Endothelial cell (in vitro differentiated cells): ENCODE results near the gene MFSD12. TPM values are rescaled to one million over a fixed set of nuclear protein-coding genes. Genes with fewer than 3 reads are reported as not detected.
"Not testable (repeated sequence)": the region's sequence is repeated elsewhere in the genome, so short reads cannot be mapped to it uniquely, and the experiment has no call there.

Experiments
- DNase-seq: peaks from one replicate; pipeline ENCODE4 v3.0.0; 2021; ENCODE audit warnings: low spot score
- H3K27ac Mint-ChIP-seq: one replicate; pipeline ENCODE4 v1.8.0; 2021; ENCODE audit warnings: mixed read lengths, inconsistent platforms; ENCODE audit not compliant: unreplicated experiment
- H3K27me3 Mint-ChIP-seq: one replicate; pipeline ENCODE4 v1.8.0; 2021; ENCODE audit warnings: mild to moderate bottlenecking, moderate library complexity, mixed read lengths, inconsistent platforms; ENCODE audit not compliant: unreplicated experiment
- H3K36me3 Mint-ChIP-seq: one replicate; pipeline ENCODE4 v1.8.0; 2021; ENCODE audit warnings: mild to moderate bottlenecking, low read depth, mixed read lengths, inconsistent platforms; ENCODE audit not compliant: unreplicated experiment
- H3K4me1 Mint-ChIP-seq: one replicate; pipeline ENCODE4 v1.8.0; 2021; ENCODE audit warnings: mild to moderate bottlenecking, mixed read lengths, inconsistent platforms; ENCODE audit not compliant: unreplicated experiment
- H3K4me3 Mint-ChIP-seq: one replicate; pipeline ENCODE4 v1.8.0; 2021; ENCODE audit warnings: mild to moderate bottlenecking, mixed read lengths, inconsistent platforms; ENCODE audit not compliant: unreplicated experiment
- H3K9me3 Mint-ChIP-seq: one replicate; pipeline ENCODE4 v1.8.0; 2021; ENCODE audit warnings: mixed read lengths, inconsistent platforms; ENCODE audit not compliant: unreplicated experiment
- CTCF ChIP-seq: fragments of 200-600 bp; sonication (generic); IDR thresholded peaks from one replicate; pipeline ENCODE4 v1.5.0; 2021; ENCODE audit warnings: antibody characterized with exemption; ENCODE audit not compliant: unreplicated experiment
- total RNA-seq: library from RNA; stranded (reverse); fragmentation: NEBNext Ultra II Directional; extraction: Animal tissue kit (Norgen Biotek cat#: 25700); gene quantifications from one replicate; pipeline ENCODE4 v1.2.1, GENCODE V29; 2021; ENCODE audit not compliant: unreplicated experiment

MFSD12 gene
- total RNA-seq, 1 donor from 2014 or later: 54.5 TPM

GRCh38 chr19:3589949-3590348, 32.6 kb upstream of the MFSD12 start:
- no peak overlapping the region for H3K27ac Mint-ChIP-seq
- peaks cover 4% of the 10 kb centered on the region for H3K27me3 Mint-ChIP-seq
- no peak overlapping the region for H3K4me3 Mint-ChIP-seq
- no peak for TF ChIP-seq CTCF
- DNase-seq: no peak
- no peaks in the 10 kb centered on the region for H3K9me3 Mint-ChIP-seq
- peaks cover 9% of the 10 kb centered on the region for H3K36me3 Mint-ChIP-seq
- H3K4me1 Mint-ChIP-seq: no peaks in the 10 kb centered on the region

- no peak for TF ChIP-seq CTCF
- no peak for DNase-seq
- Mint-ChIP-seq H3K27me3 (peaks cover 4% of the 10 kb centered on the region), H3K36me3 (peaks cover 9% of the 10 kb centered on the region), H3K4me3 (no peak overlapping the region), H3K4me1 (no peaks in the 10 kb centered on the region), H3K9me3 (no peaks in the 10 kb centered on the region), H3K27ac (no peak overlapping the region)
Measured at GRCh38 chr19:3589439-3589838, 32.1 kb upstream of the MFSD12 start.

- DNase-seq: no peak
Measured at GRCh38 chr19:3586707-3587346, 29.4 kb upstream of the MFSD12 start.

GRCh38 chr19:3586127-3586626, 28.8 kb upstream of the MFSD12 start:
- H3K27me3 Mint-ChIP-seq: peaks cover 1% of the 10 kb centered on the region
- H3K36me3 Mint-ChIP-seq: peaks cover 3% of the 10 kb centered on the region
- DNase-seq: peak; percentile 61
- no peak overlapping the region for H3K4me3 Mint-ChIP-seq
- no peaks in the 10 kb centered on the region for H3K4me1 Mint-ChIP-seq
- peak; percentile 75 for TF ChIP-seq CTCF
- H3K9me3 Mint-ChIP-seq: no peaks in the 10 kb centered on the region
- no peak overlapping the region for H3K27ac Mint-ChIP-seq

More at GRCh38 chr19:3586707-3587346, 29.4 kb upstream of the MFSD12 start:
- no peak overlapping the region for H3K27ac Mint-ChIP-seq
- H3K36me3 Mint-ChIP-seq: peaks cover 9% of the 10 kb centered on the region
- no peak overlapping the region for H3K4me3 Mint-ChIP-seq
- no peaks in the 10 kb centered on the region for H3K4me1 Mint-ChIP-seq
- no peak for TF ChIP-seq CTCF
- no peaks in the 10 kb centered on the region for H3K9me3 Mint-ChIP-seq
- peaks cover 1% of the 10 kb centered on the region for H3K27me3 Mint-ChIP-seq

- Mint-ChIP-seq H3K36me3 (peaks cover 3% of the 10 kb centered on the region), H3K4me1 (no peaks in the 10 kb centered on the region), H3K27me3 (peaks cover 1% of the 10 kb centered on the region), H3K4me3 (no peak within 1 kb of the TSS), H3K9me3 (no peaks in the 10 kb centered on the region), H3K27ac (no peak within 1 kb of the TSS)
- peak; percentile 39 for DNase-seq
- TF ChIP-seq CTCF: no peak
Measured at GRCh38 chr19:3585301-3586126, 28.1 kb upstream of the MFSD12 start, which contains the start of gene GIPC3. TSS of gene GIPC3 (plus strand) at chr19:3585478. CDS start at chr19:3585598, 120 bp downstream.

GRCh38 chr19:3584036-3584802, 26.8 kb upstream of the MFSD12 start:
- not testable (repeated sequence) for H3K4me3 Mint-ChIP-seq, H3K4me1 Mint-ChIP-seq, H3K27me3 Mint-ChIP-seq, H3K27ac Mint-ChIP-seq, H3K9me3 Mint-ChIP-seq, H3K36me3 Mint-ChIP-seq, DNase-seq
